Neural cell (in vitro differentiated cells): ENCODE data around the gene CYP11A1. TPM values are rescaled to one million over a fixed set of nuclear protein-coding genes. Genes with fewer than 3 reads are reported as not detected.

Experiments
- H2AFZ ChIP-seq: fragments of 200-600, 300-800 bp; sonication (generic), shearing (Covaris generic); 2 replicates; pipeline ENCODE4 v1.6.0; 2014; ENCODE audit warnings: low read depth, mild to moderate bottlenecking, antibody characterized with exemption, low read length, moderate library complexity
- H3F3A ChIP-seq: fragments of 200-600 bp; shearing (Covaris generic); 2 replicates; pipeline ENCODE4 v1.6.1; 2016; ENCODE audit warnings: mild to moderate bottlenecking, moderate library complexity, mixed read lengths, antibody characterized with exemption, low read length; ENCODE audit not compliant: insufficient read depth, poor library complexity, severe bottlenecking
- H3K27ac ChIP-seq: fragments of 200-600, 300-800 bp; sonication (generic), shearing (Covaris generic); 2 replicates; pipeline ENCODE4 v1.5.1; 2014; ENCODE audit warnings: mild to moderate bottlenecking, low read length, moderate library complexity
- H3K27me3 ChIP-seq: fragments of 300-800, 200-600 bp; sonication (generic), shearing (Covaris generic); 2 replicates; pipeline ENCODE4 v1.6.0; 2014; ENCODE audit warnings: mild to moderate bottlenecking, low read depth, low read length, moderate library complexity; ENCODE audit not compliant: insufficient read depth
- H3K36me3 ChIP-seq: fragments of 300-800, 200-600 bp; sonication (generic), shearing (Covaris generic); 2 replicates; pipeline ENCODE4 v1.5.1; 2014; ENCODE audit warnings: mild to moderate bottlenecking, antibody characterized with exemption, low read length, moderate library complexity; ENCODE audit not compliant: insufficient read depth
- H3K4me2 ChIP-seq: fragments of 300-800, 200-600 bp; sonication (generic), shearing (Covaris generic); 2 replicates; pipeline ENCODE4 v1.6.0; 2014; ENCODE audit warnings: mild to moderate bottlenecking, low read length
- H3K4me3 ChIP-seq: fragments of 300-800, 200-600 bp; sonication (generic), shearing (Covaris generic); 2 replicates; pipeline ENCODE4 v1.5.1; 2014; ENCODE audit warnings: mild to moderate bottlenecking, low read length, moderate library complexity
- H3K79me2 ChIP-seq: fragments of 200-600 bp; shearing (Covaris generic); replicated peaks from 2 replicates; pipeline ENCODE4 v1.6.0; 2014; ENCODE audit warnings: mild to moderate bottlenecking, low read length, moderate library complexity; ENCODE audit not compliant: insufficient read depth
- H3K9ac ChIP-seq: fragments of 300-800, 200-600 bp; sonication (generic), shearing (Covaris generic); 2 replicates; pipeline ENCODE4 v1.6.1; 2016; ENCODE audit warnings: mild to moderate bottlenecking, low read length, mixed read lengths
- H3K9me2 ChIP-seq: fragments of 200-600 bp; shearing (Covaris generic); 2 replicates; pipeline ENCODE4 v1.6.1; 2016; ENCODE audit warnings: mild to moderate bottlenecking, low read length, mixed read lengths; ENCODE audit not compliant: insufficient read depth
- H3K9me3 ChIP-seq: fragments of 200-600, 300-800 bp; sonication (generic), shearing (Covaris generic); 2 replicates; pipeline ENCODE4 v1.6.1; 2016; ENCODE audit warnings: mild to moderate bottlenecking, mixed run types, low read length, moderate library complexity, mixed read lengths
- H4K20me1 ChIP-seq: fragments of 200-600 bp; shearing (Covaris generic); 2 replicates; pipeline ENCODE4 v1.6.1; 2016; ENCODE audit warnings: mild to moderate bottlenecking, mixed run types; ENCODE audit not compliant: insufficient read depth
- EP300 ChIP-seq: fragments of 450-650 bp; conservative IDR thresholded peaks from 2 replicates; pipeline ENCODE4 v1.6.1; 2014; ENCODE audit warnings: antibody characterized with exemption, mild to moderate bottlenecking, moderate library complexity; ENCODE audit not compliant: poor library complexity, severe bottlenecking
- EZH2 ChIP-seq: fragments of 200-600, 300-800 bp; shearing (Covaris generic), sonication (generic); IDR thresholded peaks from 2 replicates; pipeline ENCODE4 v1.6.1; 2014; ENCODE audit warnings: antibody characterized with exemption, low read length, borderline replicate concordance, mild to moderate bottlenecking; ENCODE audit not compliant: insufficient read depth, poor library complexity, severe bottlenecking
- MXI1 ChIP-seq: fragments of 450-650 bp; conservative IDR thresholded peaks from 2 replicates; pipeline ENCODE4 v1.6.1; 2014; ENCODE audit warnings: antibody characterized with exemption, mild to moderate bottlenecking; ENCODE audit not compliant: poor library complexity, severe bottlenecking
- POLR2AphosphoS5 ChIP-seq: IDR thresholded peaks from 2 replicates; pipeline ENCODE4 v1.6.1; 2012
- RAD21 ChIP-seq: fragments of 450-650 bp; conservative IDR thresholded peaks from 2 replicates; pipeline ENCODE4 v1.6.1; 2014; ENCODE audit warnings: antibody characterized with exemption, mild to moderate bottlenecking, moderate library complexity
- SMC3 ChIP-seq: fragments of 450-650 bp; conservative IDR thresholded peaks from 2 replicates; pipeline ENCODE4 v1.6.1; 2014; ENCODE audit warnings: antibody characterized with exemption, mild to moderate bottlenecking, moderate library complexity; ENCODE audit not compliant: poor library complexity
- TAF1 ChIP-seq: IDR thresholded peaks from 2 replicates; pipeline ENCODE4 v1.6.1; 2012; ENCODE audit warnings: low read depth
- polyA plus RNA-seq: library from polyadenylated mRNA; depleted of rRNA; stranded (reverse); fragments of >200 nt; gene quantifications from 2 replicates; pipeline ENCODE4 v1.2.3, GENCODE V29; 2014
- TF ChIP-seq, protein P1 (sequence below): IDR thresholded peaks from 2 replicates; pipeline ENCODE4 v1.6.1; 2012; ENCODE audit warnings: borderline replicate concordance
- TF ChIP-seq, protein P2 (sequence below): fragments of 450-650 bp; IDR thresholded peaks from 2 replicates; pipeline ENCODE4 v1.5.1; 2014; ENCODE audit warnings: antibody characterized with exemption, mild to moderate bottlenecking, moderate library complexity; ENCODE audit not compliant: poor library complexity, severe bottlenecking

The CYP11A1 gene
- polyA plus RNA-seq, 1 donor from 2014 or later: not detected

DNA sequence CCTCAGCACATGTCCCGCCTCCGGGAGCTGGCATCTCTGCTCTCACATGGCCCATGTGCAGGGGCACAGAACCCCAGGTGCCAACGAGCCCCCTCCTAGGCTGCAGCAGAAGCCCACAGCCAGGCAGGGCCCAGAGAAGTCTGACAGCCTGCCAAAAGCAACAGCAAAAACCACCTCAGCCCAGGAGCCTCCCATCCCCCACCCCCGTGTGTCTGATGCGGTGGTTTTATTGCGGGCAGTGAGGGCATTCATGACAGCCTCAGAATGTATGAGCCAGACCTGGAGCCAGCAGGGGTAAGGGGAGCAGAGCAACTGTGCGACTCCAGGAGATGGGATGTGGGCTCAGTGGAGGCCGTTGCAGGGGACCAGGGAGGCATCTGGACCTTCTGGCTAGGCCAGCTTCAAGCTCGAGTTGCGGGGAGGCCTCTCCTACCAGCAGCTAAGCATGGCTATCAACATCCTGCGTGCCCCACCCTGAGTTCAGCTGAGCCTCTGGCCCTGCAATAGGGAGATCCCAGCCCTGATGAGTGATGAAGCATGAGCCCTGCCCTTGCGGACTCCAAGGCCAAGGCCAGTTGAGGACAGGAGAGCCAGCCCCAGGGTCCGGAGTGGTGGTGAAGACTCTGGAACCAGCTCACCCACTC, 52.5 kb downstream of the CYP11A1 start:
- H3K36me3 ChIP-seq: no peaks in the 10 kb centered on the region
- H3K9ac ChIP-seq: no peak overlapping the region
- no peaks in the 10 kb centered on the region for H3K9me3 ChIP-seq
- no peaks in the 10 kb centered on the region for H3K9me2 ChIP-seq
- H3K4me2 ChIP-seq: no peak overlapping the region
- no peak overlapping the region for H3K27ac ChIP-seq
- H2AFZ ChIP-seq: no peak overlapping the region
- no peaks in the 10 kb centered on the region for H3K27me3 ChIP-seq
- H3K79me2 ChIP-seq: no peaks in the 10 kb centered on the region
- no peak overlapping the region for H3K4me3 ChIP-seq
- TF ChIP-seq MXI1: no peak
- no peak for TF ChIP-seq SMC3
- TF ChIP-seq EZH2: no peak
- TF ChIP-seq TAF1: no peak
- TF ChIP-seq, protein P1, sequence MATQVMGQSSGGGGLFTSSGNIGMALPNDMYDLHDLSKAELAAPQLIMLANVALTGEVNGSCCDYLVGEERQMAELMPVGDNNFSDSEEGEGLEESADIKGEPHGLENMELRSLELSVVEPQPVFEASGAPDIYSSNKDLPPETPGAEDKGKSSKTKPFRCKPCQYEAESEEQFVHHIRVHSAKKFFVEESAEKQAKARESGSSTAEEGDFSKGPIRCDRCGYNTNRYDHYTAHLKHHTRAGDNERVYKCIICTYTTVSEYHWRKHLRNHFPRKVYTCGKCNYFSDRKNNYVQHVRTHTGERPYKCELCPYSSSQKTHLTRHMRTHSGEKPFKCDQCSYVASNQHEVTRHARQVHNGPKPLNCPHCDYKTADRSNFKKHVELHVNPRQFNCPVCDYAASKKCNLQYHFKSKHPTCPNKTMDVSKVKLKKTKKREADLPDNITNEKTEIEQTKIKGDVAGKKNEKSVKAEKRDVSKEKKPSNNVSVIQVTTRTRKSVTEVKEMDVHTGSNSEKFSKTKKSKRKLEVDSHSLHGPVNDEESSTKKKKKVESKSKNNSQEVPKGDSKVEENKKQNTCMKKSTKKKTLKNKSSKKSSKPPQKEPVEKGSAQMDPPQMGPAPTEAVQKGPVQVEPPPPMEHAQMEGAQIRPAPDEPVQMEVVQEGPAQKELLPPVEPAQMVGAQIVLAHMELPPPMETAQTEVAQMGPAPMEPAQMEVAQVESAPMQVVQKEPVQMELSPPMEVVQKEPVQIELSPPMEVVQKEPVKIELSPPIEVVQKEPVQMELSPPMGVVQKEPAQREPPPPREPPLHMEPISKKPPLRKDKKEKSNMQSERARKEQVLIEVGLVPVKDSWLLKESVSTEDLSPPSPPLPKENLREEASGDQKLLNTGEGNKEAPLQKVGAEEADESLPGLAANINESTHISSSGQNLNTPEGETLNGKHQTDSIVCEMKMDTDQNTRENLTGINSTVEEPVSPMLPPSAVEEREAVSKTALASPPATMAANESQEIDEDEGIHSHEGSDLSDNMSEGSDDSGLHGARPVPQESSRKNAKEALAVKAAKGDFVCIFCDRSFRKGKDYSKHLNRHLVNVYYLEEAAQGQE: no peak
- no peak for TF ChIP-seq EP300
- no peak for TF ChIP-seq RAD21
- no peak for TF ChIP-seq POLR2AphosphoS5
- TF ChIP-seq, protein P2, sequence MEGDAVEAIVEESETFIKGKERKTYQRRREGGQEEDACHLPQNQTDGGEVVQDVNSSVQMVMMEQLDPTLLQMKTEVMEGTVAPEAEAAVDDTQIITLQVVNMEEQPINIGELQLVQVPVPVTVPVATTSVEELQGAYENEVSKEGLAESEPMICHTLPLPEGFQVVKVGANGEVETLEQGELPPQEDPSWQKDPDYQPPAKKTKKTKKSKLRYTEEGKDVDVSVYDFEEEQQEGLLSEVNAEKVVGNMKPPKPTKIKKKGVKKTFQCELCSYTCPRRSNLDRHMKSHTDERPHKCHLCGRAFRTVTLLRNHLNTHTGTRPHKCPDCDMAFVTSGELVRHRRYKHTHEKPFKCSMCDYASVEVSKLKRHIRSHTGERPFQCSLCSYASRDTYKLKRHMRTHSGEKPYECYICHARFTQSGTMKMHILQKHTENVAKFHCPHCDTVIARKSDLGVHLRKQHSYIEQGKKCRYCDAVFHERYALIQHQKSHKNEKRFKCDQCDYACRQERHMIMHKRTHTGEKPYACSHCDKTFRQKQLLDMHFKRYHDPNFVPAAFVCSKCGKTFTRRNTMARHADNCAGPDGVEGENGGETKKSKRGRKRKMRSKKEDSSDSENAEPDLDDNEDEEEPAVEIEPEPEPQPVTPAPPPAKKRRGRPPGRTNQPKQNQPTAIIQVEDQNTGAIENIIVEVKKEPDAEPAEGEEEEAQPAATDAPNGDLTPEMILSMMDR: no peak
- no peaks in the 10 kb centered on the region for H3F3A ChIP-seq
- no peaks in the 10 kb centered on the region for H4K20me1 ChIP-seq

DNA sequence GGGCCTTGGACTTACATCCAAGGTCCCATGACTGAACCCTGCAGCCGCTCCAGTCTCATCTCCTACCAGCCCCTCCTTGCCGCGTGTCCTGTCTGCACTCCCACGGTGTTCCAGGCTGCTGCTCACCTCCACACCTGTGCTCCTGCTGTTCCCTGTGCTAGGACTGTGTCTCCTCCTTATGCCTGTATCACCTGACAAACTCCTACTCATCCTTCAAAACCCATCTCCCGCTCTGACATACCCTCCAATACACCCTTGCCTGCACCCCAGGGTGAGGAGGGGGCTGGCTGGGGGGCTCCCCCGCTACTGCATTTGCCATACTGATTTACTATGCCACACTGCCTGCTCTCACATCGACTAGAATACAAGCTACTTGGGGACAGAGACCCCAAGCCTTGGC, 53.6 kb downstream of the CYP11A1 start:
- no peaks in the 10 kb centered on the region for H3K27me3 ChIP-seq
- no peak overlapping the region for H3K9ac ChIP-seq
- H3K4me2 ChIP-seq: no peak overlapping the region
- H3K9me2 ChIP-seq: no peaks in the 10 kb centered on the region
- H3F3A ChIP-seq: no peaks in the 10 kb centered on the region
- H3K36me3 ChIP-seq: no peaks in the 10 kb centered on the region
- H3K79me2 ChIP-seq: no peaks in the 10 kb centered on the region
- H4K20me1 ChIP-seq: no peaks in the 10 kb centered on the region
- H3K27ac ChIP-seq: peak overlapping the region; percentile 88
- no peaks in the 10 kb centered on the region for H3K9me3 ChIP-seq
- H2AFZ ChIP-seq: no peak overlapping the region
- no peak for TF ChIP-seq EZH2
- H3K4me3 ChIP-seq: no peak overlapping the region
